GM18907 (cell line): ENCODE data around the gene YIPF6.
"Not testable (repeated sequence)": the region's sequence is repeated elsewhere in the genome, so short reads cannot be mapped to it uniquely, and the experiment has no call there.

Experiments used
- ATAC-seq: cut with Tn5 transposase; IDR thresholded peaks from one replicate; pipeline ENCODE4 v1.9.1; 2021; ENCODE audit warnings: mild to moderate bottlenecking, moderate library complexity; ENCODE audit not compliant: unreplicated experiment

Gene YIPF6

DNA sequence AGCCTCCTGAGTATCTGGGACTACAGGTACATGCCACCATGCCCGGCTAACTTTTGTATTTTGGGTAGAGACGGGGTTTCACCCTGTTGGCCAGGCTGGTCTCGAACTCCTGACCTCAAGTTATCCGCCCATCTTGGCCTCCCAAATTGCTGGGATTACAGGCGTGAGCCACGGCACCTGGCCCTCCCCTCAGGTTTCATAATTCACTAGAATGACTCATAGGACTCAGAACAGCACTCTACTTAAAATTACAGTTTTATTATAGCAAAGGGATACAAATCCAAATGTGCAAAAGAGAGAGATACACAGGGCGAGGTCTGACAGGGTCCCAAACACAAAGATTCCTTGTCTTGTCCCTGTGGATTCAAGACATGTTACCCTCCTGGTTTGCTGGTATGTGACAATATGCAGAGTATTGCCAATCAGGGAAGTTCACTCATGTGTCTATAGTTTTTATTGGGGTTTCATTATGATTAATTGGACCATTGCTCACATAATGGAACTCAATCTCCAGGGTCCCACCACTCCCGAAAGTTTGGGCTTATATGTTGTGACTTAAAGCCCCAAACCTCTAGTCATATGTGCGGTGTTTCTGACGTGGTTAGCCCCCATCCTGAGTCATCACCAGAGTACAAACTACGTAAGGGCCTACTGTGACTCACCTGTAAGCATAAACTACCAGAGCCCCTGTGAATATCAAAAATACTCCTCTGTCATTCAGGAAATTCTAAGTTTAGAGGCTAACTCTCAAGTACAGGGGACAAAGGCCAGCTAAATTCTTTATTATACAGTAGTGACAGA lies 5.2 kb downstream of the YIPF6 start:
- no peak for ATAC-seq

DNA sequence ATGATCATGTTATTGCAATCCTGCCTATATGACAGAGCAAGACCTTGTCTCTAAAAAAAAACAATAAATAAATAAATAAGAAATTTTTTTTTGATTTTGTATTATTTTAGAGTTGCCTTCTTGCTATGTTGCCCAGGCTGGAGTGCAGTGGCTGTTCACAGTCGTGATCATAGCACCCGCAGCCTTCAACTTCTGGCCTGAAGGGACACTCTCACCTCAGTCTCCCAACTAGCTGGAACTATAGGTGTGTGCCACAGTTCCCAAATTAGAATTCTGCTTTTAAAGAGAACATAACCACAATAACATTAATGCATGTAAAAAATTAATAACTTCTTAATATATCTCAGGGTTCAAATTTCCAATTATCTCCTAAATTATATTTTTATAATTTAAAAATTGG lies 7.8 kb downstream of the YIPF6 start:
- ATAC-seq: no peak

DNA sequence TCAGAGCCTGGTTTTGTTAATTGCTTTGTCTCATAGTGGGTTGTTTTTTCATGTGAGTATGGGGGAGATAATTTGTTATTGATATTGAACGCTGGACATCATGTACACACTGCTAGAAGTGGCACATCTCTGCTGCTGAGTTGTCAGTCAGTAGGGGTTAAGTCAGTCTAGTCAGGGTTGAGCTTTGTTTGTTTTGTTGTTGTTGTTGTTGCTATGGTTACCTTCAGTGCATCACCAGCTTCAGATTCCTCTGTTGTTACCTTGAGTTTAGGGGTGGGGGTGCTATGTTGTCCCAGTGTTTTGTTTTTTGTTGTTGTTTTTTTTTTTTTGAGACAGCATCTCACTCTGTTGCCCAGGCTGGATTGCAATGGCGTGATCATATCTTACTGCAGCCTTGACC lies 9.9 kb downstream of the YIPF6 start:
- no peak for ATAC-seq

GRCh38 chrX:68511255-68511654 lies 12.4 kb downstream of the YIPF6 start:
- peak; percentile 84 for ATAC-seq

GRCh38 chrX:68524680-68525079 lies 25.8 kb downstream of the YIPF6 start:
- ATAC-seq: not testable (repeated sequence)

DNA sequence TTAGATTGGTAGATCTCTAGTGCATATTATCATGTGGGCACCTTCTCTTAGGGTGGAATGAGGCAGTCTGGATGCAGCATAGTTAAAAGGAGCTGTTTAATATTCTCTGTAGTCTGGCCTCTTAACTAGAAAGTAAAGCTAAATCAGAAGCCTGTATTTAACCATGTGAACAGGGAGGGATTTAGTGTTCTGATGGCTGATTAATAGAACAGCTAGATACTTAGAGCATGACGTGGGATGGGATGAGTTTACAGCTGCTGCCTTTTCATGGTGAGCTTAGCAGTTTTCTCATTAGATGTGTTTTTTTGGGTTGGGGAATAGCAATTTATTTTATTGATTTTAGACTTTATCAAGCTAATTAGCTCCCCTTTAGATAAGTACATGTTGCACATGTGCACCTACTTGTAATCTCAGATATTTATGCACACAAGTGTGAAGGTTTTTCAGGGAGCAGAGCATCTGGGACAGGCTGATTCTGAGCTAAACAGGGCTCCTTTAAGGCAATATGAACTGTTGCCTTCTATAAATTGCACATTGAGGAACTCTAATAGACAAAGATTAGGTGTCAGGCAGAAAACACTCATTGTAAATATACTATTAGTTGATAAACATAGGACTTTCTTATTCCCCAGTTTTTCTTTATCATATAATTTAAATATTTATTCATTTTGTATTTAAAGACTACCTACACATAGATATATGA lies 34.1 kb downstream of the YIPF6 start:
- no peak for ATAC-seq

- ATAC-seq: no peak
These were observed 34.8 kb downstream of the YIPF6 start for GRCh38 chrX:68533656-68534055.

GRCh38 chrX:68534691-68535090 lies 35.8 kb downstream of the YIPF6 start:
- no peak for ATAC-seq

DNA sequence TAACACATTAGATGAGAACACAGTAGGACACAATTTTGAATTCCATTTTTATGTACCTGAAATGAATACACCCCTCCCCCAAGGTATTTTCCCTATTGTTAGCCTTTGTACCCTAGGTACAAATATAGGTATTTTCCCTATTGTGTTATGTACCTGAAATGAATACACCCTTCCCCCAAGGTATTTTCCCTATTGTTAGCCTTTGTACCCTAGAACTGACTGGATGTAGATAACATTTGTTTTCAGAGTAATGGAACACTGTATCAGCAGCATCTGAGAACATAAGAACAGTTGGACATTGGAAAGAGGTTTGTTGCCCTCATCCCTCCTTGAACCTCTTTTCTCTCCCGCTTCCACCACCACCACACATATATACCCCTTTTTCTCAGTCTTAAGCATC lies 37.6 kb downstream of the YIPF6 start:
- ATAC-seq: no peak

GRCh38 chrX:68536884-68537283 lies 38.0 kb downstream of the YIPF6 start:
- ATAC-seq: no peak

GRCh38 chrX:68550193-68550592 lies 51.3 kb downstream of the YIPF6 start:
- ATAC-seq: no peak

- no peak for ATAC-seq
These were observed 57.2 kb downstream of the YIPF6 start for GRCh38 chrX:68556036-68556435.

DNA sequence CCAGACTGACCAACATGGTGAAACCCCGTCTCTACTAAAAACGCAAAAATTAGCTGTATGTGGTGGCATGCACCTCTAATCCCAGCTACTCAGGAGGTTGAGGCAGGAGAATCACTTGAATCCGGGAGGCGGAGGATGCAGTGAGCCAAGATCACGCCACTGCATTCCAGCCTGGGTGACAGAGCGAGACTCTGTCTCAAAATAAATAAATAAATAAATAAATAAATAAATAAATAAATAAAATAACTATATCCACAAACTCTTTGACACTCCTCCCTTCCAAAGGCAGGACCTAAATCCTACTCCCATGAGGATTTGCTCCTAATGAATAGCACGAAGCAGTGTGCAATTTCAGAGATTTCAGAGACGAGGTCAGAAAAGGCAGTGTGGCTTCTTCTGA lies 58.3 kb downstream of the YIPF6 start:
- ATAC-seq: not testable (repeated sequence)

DNA sequence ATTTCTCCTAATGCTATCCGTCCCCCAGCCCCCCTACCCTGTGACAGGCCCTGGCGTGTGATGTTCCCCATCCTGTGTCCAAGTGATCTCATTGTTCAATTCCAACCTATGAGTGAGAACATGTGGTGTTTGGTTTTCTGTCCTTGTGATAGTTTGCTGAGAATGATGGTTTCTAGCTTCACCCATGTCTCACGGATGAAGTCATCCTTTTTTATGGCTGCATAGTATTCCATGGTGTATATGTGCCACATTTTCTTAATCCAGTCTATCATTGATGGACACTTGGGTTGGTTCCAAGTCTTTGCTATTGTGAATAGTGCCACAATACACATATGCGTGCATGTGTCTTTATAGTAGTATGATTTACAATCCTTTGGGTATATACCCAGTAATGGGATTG lies 61.1 kb downstream of the YIPF6 start:
- ATAC-seq: not testable (repeated sequence)

DNA sequence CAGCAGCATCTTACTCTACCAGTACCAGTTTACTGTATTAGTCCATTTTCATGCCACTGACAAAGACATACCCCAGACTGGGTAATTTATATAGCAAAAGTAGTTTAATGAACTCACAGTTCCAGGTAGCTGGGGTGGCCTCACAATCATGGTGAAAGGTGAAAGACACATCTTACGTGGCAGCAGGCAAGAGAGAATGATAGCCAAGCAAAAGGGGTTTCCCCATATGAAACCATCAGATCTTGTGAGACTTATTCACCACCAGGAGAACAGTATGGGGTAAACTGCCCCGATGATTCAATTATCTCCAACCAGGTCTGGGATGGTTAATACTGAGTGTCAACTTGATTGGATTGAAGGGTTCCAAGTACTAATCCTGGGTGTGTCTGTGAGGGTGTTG lies 69.3 kb downstream of the YIPF6 start:
- no peak for ATAC-seq

- ATAC-seq: no peak
These were observed 71.7 kb downstream of the YIPF6 start for GRCh38 chrX:68570598-68570997.

GRCh38 chrX:68571292-68571609 lies 72.4 kb downstream of the YIPF6 start:
- ATAC-seq: no peak

GRCh38 chrX:68571610-68572311 lies 72.9 kb downstream of the YIPF6 start:
- ATAC-seq: peak; percentile 91

- no peak for ATAC-seq
These were observed 75.4 kb downstream of the YIPF6 start for GRCh38 chrX:68574240-68574639.

DNA sequence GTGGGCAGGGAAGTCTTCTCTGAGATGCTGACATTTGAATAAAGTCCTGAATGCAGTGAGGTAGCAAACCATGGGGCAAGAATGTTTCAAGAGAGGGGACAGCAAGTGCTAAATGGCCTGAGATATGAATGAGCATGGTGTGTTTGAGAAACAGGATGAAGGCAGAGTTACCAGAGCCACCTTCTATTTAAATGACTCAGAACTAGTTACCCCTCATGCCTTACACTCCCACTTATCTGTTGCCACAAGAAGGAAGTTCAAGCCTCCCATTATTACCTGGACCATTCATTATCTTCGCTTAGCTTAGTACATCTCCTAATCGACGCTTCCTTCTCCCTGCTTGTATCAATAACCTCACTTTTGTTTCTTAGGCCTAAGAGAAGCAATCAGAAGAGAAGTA lies 81.0 kb downstream of the YIPF6 start:
- ATAC-seq: no peak

DNA sequence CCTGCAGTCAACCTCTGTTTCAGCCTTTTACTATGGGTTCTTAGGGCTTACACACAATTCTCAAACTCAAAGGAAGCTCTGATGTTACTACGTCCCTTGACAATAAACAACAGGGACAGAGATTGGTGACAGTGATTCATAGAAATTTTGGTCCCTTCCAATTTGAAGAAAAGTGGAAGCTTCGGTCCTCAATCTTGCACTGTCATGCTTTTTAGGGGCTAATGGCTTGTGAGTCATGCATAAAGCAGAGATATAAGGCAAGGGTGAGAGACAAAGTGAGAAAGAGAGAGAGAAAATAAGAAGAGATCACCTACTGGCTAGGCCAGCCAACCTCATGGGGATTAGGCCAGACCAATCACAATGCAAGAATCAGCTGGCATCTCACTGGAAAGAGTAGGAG lies 85.4 kb downstream of the YIPF6 start:
- ATAC-seq: no peak
